H1 (cell line): ENCODE measurements around the gene RFXANK. TPM values are rescaled to one million over a fixed set of nuclear protein-coding genes. Genes with fewer than 3 reads are reported as not detected.

Experiments
- CTCF ChIA-PET: fragments of 300-600 bp; sonication (Branson Sonifier 250); formaldehyde crosslinking; loops from one replicate; lab custom pipeline; 2021; ENCODE audit not compliant: partially characterized antibody; lab: Charles Lee
- POLR2A ChIA-PET: fragments of 300-600 bp; sonication (Branson Sonifier 250); formaldehyde crosslinking; loops from one replicate; lab custom pipeline; 2021; ENCODE audit warnings: inconsistent platforms; ENCODE audit not compliant: partially characterized antibody; lab: Charles Lee
- DNase-seq, 2 experiments: peaks; one replicate each; pipeline versions ENCODE4 v3.0.0 to v3.0.0-alpha.2; 2010 to 2022; ENCODE audit warnings: low spot score in 2 of 2, low read depth in 1 of 2, mixed read lengths in 1 of 2
- FAIRE-seq: peaks from 2 replicates; lab custom pipeline; 2011; peaks lifted over from hg19 to GRCh38; lab: Jason Lieb, UNC
- H2AFZ ChIP-seq: 2 replicates; pipeline ENCODE4 v1.8.1; 2012; ENCODE audit warnings: low read length, inconsistent platforms
- H2AK5ac ChIP-seq: 2 replicates; pipeline ENCODE4 v1.6.1; 2013; ENCODE audit warnings: low read depth, low read length
- H2BK120ac ChIP-seq: replicated peaks from 2 replicates; pipeline ENCODE3; 2013; ENCODE audit warnings: low read depth, low read length, inconsistent platforms
- H2BK12ac ChIP-seq: 2 replicates; pipeline ENCODE4 v1.6.1; 2013; ENCODE audit warnings: low read depth, low read length
- H2BK15ac ChIP-seq: 2 replicates; pipeline ENCODE4 v1.6.1; 2013; ENCODE audit warnings: low read length
- H2BK20ac ChIP-seq: 2 replicates; pipeline ENCODE4 v1.6.1; 2013; ENCODE audit warnings: low read length
- H2BK5ac ChIP-seq: 2 replicates; pipeline ENCODE4 v1.6.1; 2013; ENCODE audit warnings: low read depth, low read length
- H3K14ac ChIP-seq: 2 replicates; pipeline ENCODE4 v1.6.1; 2013; ENCODE audit warnings: inconsistent platforms; ENCODE audit not compliant: insufficient read length
- H3K18ac ChIP-seq: 2 replicates; pipeline ENCODE4 v1.6.1; 2013; ENCODE audit warnings: low read length; ENCODE audit errors: extremely low read depth
- H3K23ac ChIP-seq: 2 replicates; pipeline ENCODE4 v1.6.1; 2013; ENCODE audit warnings: inconsistent platforms; ENCODE audit not compliant: insufficient read length
- H3K23me2 ChIP-seq: 2 replicates; pipeline ENCODE4 v1.6.1; 2013; ENCODE audit warnings: low read depth, low read length
- H3K27ac ChIP-seq: 2 replicates; pipeline ENCODE4 v1.6.1; 2011; ENCODE audit warnings: low read depth, low read length, inconsistent platforms
- H3K27me3 ChIP-seq, 4 experiments: replicated peaks in 1 of 4; 1 replicate in 1 of 4; 2 replicates in 3 of 4; pipeline versions ENCODE4 v1.6.1 to v1.8.1; 2011 to 2013; ENCODE audit warnings: low read length in 3 of 4, mild to moderate bottlenecking in 3 of 4, inconsistent platforms in 2 of 4, mixed read lengths in 2 of 4, moderate library complexity in 1 of 4; ENCODE audit not compliant: control insufficient read depth in 3 of 4, insufficient read depth in 3 of 4; ENCODE audit errors: extremely low read depth in 1 of 4
- H3K36me3 ChIP-seq, 4 experiments: 2 replicates each; pipeline versions ENCODE4 v1.6.1 to v1.8.1; 2011 to 2013; ENCODE audit warnings: mild to moderate bottlenecking in 4 of 4, low read length in 3 of 4, moderate library complexity in 2 of 4, control low read depth in 1 of 4, inconsistent platforms in 1 of 4; ENCODE audit not compliant: insufficient read depth in 4 of 4, control insufficient read depth in 2 of 4
- H3K4ac ChIP-seq: replicated peaks from 2 replicates; pipeline ENCODE3; 2013; ENCODE audit warnings: low read length, low read depth, mixed read lengths, inconsistent platforms; ENCODE audit not compliant: insufficient read length
- H3K4me1 ChIP-seq, 4 experiments: replicated peaks in 1 of 4; 1 replicate in 1 of 4; 2 replicates in 3 of 4; pipeline versions ENCODE4 v1.6.1 to v1.8.1; 2011 to 2013; ENCODE audit warnings: low read length in 3 of 4, inconsistent platforms in 2 of 4, mixed read lengths in 1 of 4; ENCODE audit not compliant: insufficient read depth in 4 of 4, control insufficient read depth in 3 of 4
- H3K4me2 ChIP-seq, 2 experiments: 2 replicates each; pipeline versions ENCODE4 v1.6.1 to v1.8.1; 2011 to 2013; ENCODE audit warnings: low read depth in 2 of 2, low read length in 2 of 2, control low read depth in 1 of 2, inconsistent platforms in 1 of 2, mild to moderate bottlenecking in 1 of 2; ENCODE audit not compliant: insufficient read depth in 1 of 2
- H3K4me3 ChIP-seq, 4 experiments: fragments of 200-600, 300-600 bp in 1 of 4; sonication (generic), shearing (Covaris generic), sonication (Bioruptor Twin) in 1 of 4; 2 replicates each; pipeline versions ENCODE4 v1.5.1 to v1.8.1; 2011 to 2016; ENCODE audit warnings: low read length in 4 of 4, low read depth in 3 of 4, control low read depth in 2 of 4, inconsistent platforms in 2 of 4, mild to moderate bottlenecking in 2 of 4, mixed read lengths in 1 of 4, moderate library complexity in 1 of 4; ENCODE audit not compliant: insufficient read depth in 2 of 4; ENCODE audit errors: extremely low read depth in 1 of 4
- H3K56ac ChIP-seq: replicated peaks from 2 replicates; pipeline ENCODE3; 2013; ENCODE audit warnings: low read depth, mild to moderate bottlenecking, mixed read lengths, low read length, inconsistent platforms; ENCODE audit not compliant: insufficient read length
- H3K79me1 ChIP-seq: 2 replicates; pipeline ENCODE4 v1.6.1; 2013; ENCODE audit warnings: low read depth, low read length, control low read depth
- H3K79me2 ChIP-seq, 2 experiments: 2 replicates each; pipeline versions ENCODE4 v1.6.1 to v1.8.1; 2012 to 2013; ENCODE audit warnings: low read length in 2 of 2, mild to moderate bottlenecking in 2 of 2, inconsistent platforms in 1 of 2; ENCODE audit not compliant: insufficient read depth in 2 of 2, control insufficient read depth in 1 of 2
- H3K9ac ChIP-seq, 4 experiments: replicated peaks in 1 of 4; 1 replicate in 1 of 4; 2 replicates in 3 of 4; pipeline versions ENCODE4 v1.6.1 to v1.8.1; 2011 to 2013; ENCODE audit warnings: low read depth in 3 of 4, low read length in 3 of 4, control low read depth in 2 of 4, mild to moderate bottlenecking in 2 of 4, moderate library complexity in 2 of 4, inconsistent platforms in 1 of 4; ENCODE audit errors: extremely low read depth in 1 of 4
- H3K9me3 ChIP-seq, 2 experiments: 2 replicates each; pipeline versions ENCODE4 v1.6.1 to v1.8.1; 2012 to 2013; ENCODE audit warnings: mild to moderate bottlenecking in 2 of 2, moderate library complexity in 2 of 2, control low read depth in 1 of 2, inconsistent platforms in 1 of 2, low read depth in 1 of 2, low read length in 1 of 2, mixed read lengths in 1 of 2; ENCODE audit not compliant: insufficient read depth in 2 of 2
- H4K20me1 ChIP-seq, 2 experiments: replicated peaks in 1 of 2; 2 replicates each; pipeline versions ENCODE3 to v1.8.1; 2011 to 2013; ENCODE audit warnings: inconsistent platforms in 2 of 2, low read length in 2 of 2, mild to moderate bottlenecking in 1 of 2; ENCODE audit not compliant: insufficient read depth in 2 of 2, control insufficient read depth in 1 of 2
- H4K5ac ChIP-seq: 2 replicates; pipeline ENCODE4 v1.6.1; 2013; ENCODE audit warnings: low read length, low read depth, mixed read lengths, inconsistent platforms; ENCODE audit not compliant: insufficient read length
- H4K8ac ChIP-seq: 2 replicates; pipeline ENCODE4 v1.8.0; 2013; ENCODE audit warnings: mild to moderate bottlenecking, moderate library complexity, low read length, inconsistent platforms; ENCODE audit not compliant: insufficient read depth; ENCODE audit errors: extremely low read depth
- H4K91ac ChIP-seq: replicated peaks from 2 replicates; pipeline ENCODE3; 2013; ENCODE audit warnings: low read length, mixed read lengths, inconsistent platforms; ENCODE audit not compliant: insufficient read length
- CREB1 ChIP-seq: IDR thresholded peaks from 2 replicates; pipeline ENCODE4 v1.6.1; 2012; ENCODE audit warnings: inconsistent platforms
- CTCF ChIP-seq, 3 experiments: IDR thresholded peaks; 1 replicate in 2 of 3; 2 replicates in 1 of 3; pipeline versions ENCODE4 v1.5.1 to v1.6.1; 2011; ENCODE audit warnings: low read length in 3 of 3, mild to moderate bottlenecking in 3 of 3, inconsistent platforms in 2 of 3, low read depth in 1 of 3, moderate library complexity in 1 of 3; ENCODE audit not compliant: insufficient read depth in 1 of 3; ENCODE audit errors: control extremely low read depth in 1 of 3
- MAFK ChIP-seq: IDR thresholded peaks from 2 replicates; pipeline ENCODE4 v1.6.1; 2012; ENCODE audit warnings: low read depth, mild to moderate bottlenecking, improper control_type of control experiment, low read length
- SAP30 ChIP-seq: fragments of 300-600 bp; sonication (generic); IDR thresholded peaks from 2 replicates; pipeline ENCODE4 v1.7.1; 2012; ENCODE audit warnings: low read length, moderate library complexity, mild to moderate bottlenecking, inconsistent platforms; ENCODE audit not compliant: insufficient read depth, insufficient replicate concordance
- ZNF274 ChIP-seq: IDR thresholded peaks from 2 replicates; pipeline ENCODE4 v1.7.0; 2012; ENCODE audit warnings: low read length, borderline replicate concordance; ENCODE audit errors: extremely low read depth
- WGBS, 2 experiments: shearing (Covaris generic) in 1 of 2; methylation state at CpG; one replicate each; pipeline versions ENCODE4 v1.1.6 to v1.1.7; 2013 to 2015; ENCODE audit warnings: low lambda C conversion rate in 2 of 2, mixed read lengths in 2 of 2, inconsistent platforms in 1 of 2, low coverage in 1 of 2, missing lambda C conversion rate in 1 of 2; ENCODE audit not compliant: insufficient replicate concordance in 2 of 2, insufficient coverage in 1 of 2, insufficient read length in 1 of 2; ENCODE audit errors: extremely low coverage in 1 of 2, missing lambda C conversion rate in 1 of 2; 5-methylcytosine and 5-hydroxymethylcytosine counted together
- polyA plus RNA-seq, 7 experiments: library from polyadenylated mRNA; depleted of rRNA in 3 of 7; stranded (reverse) in 5 of 7; unstranded in 2 of 7; fragments of >200 nt in 5 of 7; fragments of 200-250 nt in 2 of 7; gene quantifications; 1 replicate in 5 of 7; 2 replicates in 1 of 7; 4 replicates in 1 of 7; pipeline versions ENCODE4 v1.2.1 to v1.2.3, GENCODE V29; 2011 to 2013; ENCODE audit warnings: missing spikeins in 2 of 7, mixed read lengths in 2 of 7
- total RNA-seq: library from RNA; stranded (reverse); fragmentation: NEBNext Ultra II Directional; extraction: Animal tissue kit (Norgen Biotek cat#: 25700); gene quantifications from 2 replicates; pipeline ENCODE4 v1.2.1, GENCODE V29; 2021

The RFXANK gene
- total and polyA plus RNA-seq, 2 of the 8 experiments (the other 6 are each of a cell fraction or from before 2014, with no cell fraction given): 72.9 to 87.5 TPM

GRCh38 chr19:19142347-19142746, 49.7 kb upstream of the RFXANK start:
- Histone ChIP-seq H3K56ac (no peak overlapping the region), H3K18ac (no peak overlapping the region)
- DNase-seq: no peak
- no peak for TF ChIP-seq SAP30
- no peak for TF ChIP-seq ZNF274
- TF ChIP-seq MAFK: no peak
- TF ChIP-seq CTCF (IDR thresholded peaks at IDR 0.05; ENCODE audit: control extremely low read depth in 1 of 3, insufficient read depth in 1 of 3, low read depth in 1 of 3, low read length in 3 of 3): no peak
- no peak for TF ChIP-seq CREB1
- TF ChIP-seq, all 59 proteins: peak for 0
- Histone ChIP-seq H3K4me1 (peaks cover 0 to 5% (median 4%) of the 10 kb centered on the region in 4 experiments; a peak in 5 of 7 replicates), H4K20me1 (no peaks in the 10 kb centered on the region), H3K79me1 (peaks cover 3% of the 10 kb centered on the region; the same call in 1 of the 2 replicates), H3K23ac (no peak overlapping the region), H2AFZ (no peak overlapping the region), H4K5ac (no peak overlapping the region), H2BK120ac (no peak overlapping the region), H3K4me2 (no peak overlapping the region), H2BK5ac (no peak overlapping the region), H2AK5ac (no peak overlapping the region), H3K79me2 (0 out of 4 replicates have a peak, but pooled peaks cover 0 to 3% of the 10 kb centered on the region in 2 experiments), H3K9ac (no peak overlapping the region), H3K14ac (no peak overlapping the region), H3K27ac (no peak overlapping the region), H2BK15ac (no peak overlapping the region), H3K4me3 (no peak overlapping the region), H2BK12ac (no peak overlapping the region), H3K9me3 (no peaks in the 10 kb centered on the region), H2BK20ac (no peak overlapping the region), H4K8ac (no peak overlapping the region), H3K4ac (no peak overlapping the region), H4K91ac (no peak overlapping the region), H3K23me2 (peaks cover 3% of the 10 kb centered on the region; the same call in 1 of the 2 replicates), H3K36me3 (no peaks in the 10 kb centered on the region), H3K27me3 (no peaks in the 10 kb centered on the region; a peak in 2 of 7 replicates)
- no peak for FAIRE-seq
- CTCF ChIA-PET: interaction anchor here (0.7 to 6.2 kb wide), 9 partner anchors 10 to 89 kb away, joined by 3 to 46 read pairs (median 3); partner anchors contain the start of gene BORCS8
- POLR2A ChIA-PET: interaction anchor here (0.5 to 2.4 kb wide), 6 partner anchors 13 to 206 kb away, joined by 3 to 12 read pairs (median 5); no protein-coding TSS in a partner anchor
- 93% methylated on average over 12 of the region's 12 CpGs; no CpG with 5 or more reads in 1 of the 2 experiments for WGBS, 2 experiments
